Loucy (cell line): ENCODE measurements around the gene PRKD2.

Source experiments
- EZH2phosphoT487 ChIP-seq: fragments of 200-600 bp; IDR thresholded peaks from 2 replicates; pipeline ENCODE4 v1.6.1; 2018; ENCODE audit warnings: antibody characterized with exemption, mild to moderate bottlenecking, moderate library complexity, borderline replicate concordance
- TF ChIP-seq, protein P1 (sequence below): fragments of 200-600 bp; sonication (generic); conservative IDR thresholded peaks from 2 replicates; pipeline ENCODE4 v1.5.1; 2014; ENCODE audit warnings: mild to moderate bottlenecking, antibody characterized with exemption, low read length

GRCh38 chr19:46753420-46754155 lies 36.7 kb upstream of the PRKD2 start:
- TF ChIP-seq, protein P1, sequence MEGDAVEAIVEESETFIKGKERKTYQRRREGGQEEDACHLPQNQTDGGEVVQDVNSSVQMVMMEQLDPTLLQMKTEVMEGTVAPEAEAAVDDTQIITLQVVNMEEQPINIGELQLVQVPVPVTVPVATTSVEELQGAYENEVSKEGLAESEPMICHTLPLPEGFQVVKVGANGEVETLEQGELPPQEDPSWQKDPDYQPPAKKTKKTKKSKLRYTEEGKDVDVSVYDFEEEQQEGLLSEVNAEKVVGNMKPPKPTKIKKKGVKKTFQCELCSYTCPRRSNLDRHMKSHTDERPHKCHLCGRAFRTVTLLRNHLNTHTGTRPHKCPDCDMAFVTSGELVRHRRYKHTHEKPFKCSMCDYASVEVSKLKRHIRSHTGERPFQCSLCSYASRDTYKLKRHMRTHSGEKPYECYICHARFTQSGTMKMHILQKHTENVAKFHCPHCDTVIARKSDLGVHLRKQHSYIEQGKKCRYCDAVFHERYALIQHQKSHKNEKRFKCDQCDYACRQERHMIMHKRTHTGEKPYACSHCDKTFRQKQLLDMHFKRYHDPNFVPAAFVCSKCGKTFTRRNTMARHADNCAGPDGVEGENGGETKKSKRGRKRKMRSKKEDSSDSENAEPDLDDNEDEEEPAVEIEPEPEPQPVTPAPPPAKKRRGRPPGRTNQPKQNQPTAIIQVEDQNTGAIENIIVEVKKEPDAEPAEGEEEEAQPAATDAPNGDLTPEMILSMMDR, result peak; percentile 77
- no peak for TF ChIP-seq EZH2phosphoT487
